NCI-H526 (cell line): ENCODE results near the gene DIS3L2.
"Not testable (repeated sequence)": the region's sequence is repeated elsewhere in the genome, so short reads cannot be mapped to it uniquely, and the experiment has no call there.

Source experiments
- DNase-seq, 2 experiments: peaks; one replicate each; lab custom pipeline; 2025; lab: John Stamatoyannopoulos, UW

DIS3L2 gene

GRCh38 chr2:232334885-232335205 is 373.3 kb downstream of the DIS3L2 start:
- not testable (repeated sequence) for DNase-seq

GRCh38 chr2:232335206-232335858 is 373.8 kb downstream of the DIS3L2 start:
- DNase-seq: not testable (repeated sequence)

- DNase-seq: no peak
These were observed 374.3 kb downstream of the DIS3L2 start for GRCh38 chr2:232335859-232336215.

GRCh38 chr2:232336241-232336736 is 374.8 kb downstream of the DIS3L2 start:
- DNase-seq: no peak

- DNase-seq: no peak
These were observed 375.6 kb downstream of the DIS3L2 start for GRCh38 chr2:232336981-232337720.

GRCh38 chr2:232338094-232338758 is 376.7 kb downstream of the DIS3L2 start:
- DNase-seq: not testable (repeated sequence)

- no peak for DNase-seq
These were observed 377.2 kb downstream of the DIS3L2 start for GRCh38 chr2:232338759-232339106.

- no peak for DNase-seq
These were observed 377.9 kb downstream of the DIS3L2 start for GRCh38 chr2:232339121-232340081.

- no peak for DNase-seq
These were observed 378.8 kb downstream of the DIS3L2 start for GRCh38 chr2:232340171-232340935.

- DNase-seq: no peak
These were observed 379.7 kb downstream of the DIS3L2 start for GRCh38 chr2:232341061-232341738.

GRCh38 chr2:232341739-232342126 is 380.2 kb downstream of the DIS3L2 start:
- no peak for DNase-seq

- DNase-seq: no peak
These were observed 381.4 kb downstream of the DIS3L2 start for GRCh38 chr2:232342635-232343565.

GRCh38 chr2:232343821-232344220 is 382.3 kb downstream of the DIS3L2 start:
- no peak for DNase-seq

GRCh38 chr2:232345251-232345650 is 383.7 kb downstream of the DIS3L2 start:
- no peak for DNase-seq

- no peak for DNase-seq
These were observed 385.9 kb downstream of the DIS3L2 start for GRCh38 chr2:232347369-232347768.

- DNase-seq: no peak
These were observed 387.4 kb downstream of the DIS3L2 start for GRCh38 chr2:232348936-232349335.

GRCh38 chr2:232349546-232349945 is 388.0 kb downstream of the DIS3L2 start:
- DNase-seq: no peak

- DNase-seq: no peak
These were observed 388.6 kb downstream of the DIS3L2 start for GRCh38 chr2:232349946-232350635.
